Fibroblast of peridontal ligament (primary cell): Measurements from ENCODE around the gene GNAQ.

Experiments
- DNase-seq: peaks from one replicate; pipeline ENCODE4 v3.0.0-alpha.2; 2010; ENCODE audit errors: extremely low read depth

The GNAQ gene

GRCh38 chr9:78031893-78032729 lies 500 bp upstream of the GNAQ start:
- DNase-seq = peak; percentile 91

- DNase-seq = no peak
Observed at GRCh38 chr9:78030553-78031443, 813 bp downstream of the GNAQ start.

GRCh38 chr9:78030296-78030552 lies 1.4 kb downstream of the GNAQ start:
- no peak for DNase-seq

GRCh38 chr9:78029551-78030295 lies 1.9 kb downstream of the GNAQ start:
- DNase-seq = peak; percentile 58

GRCh38 chr9:78028926-78029325 lies 2.7 kb downstream of the GNAQ start:
- DNase-seq = no peak

GRCh38 chr9:78026947-78027346 lies 4.7 kb downstream of the GNAQ start:
- DNase-seq = peak; percentile 65

- peak; percentile 64 for DNase-seq
Observed at GRCh38 chr9:78026416-78026815, 5.2 kb downstream of the GNAQ start.

- DNase-seq = no peak
Observed at GRCh38 chr9:78025186-78025585, 6.4 kb downstream of the GNAQ start.

- DNase-seq = peak; percentile 88
Observed at GRCh38 chr9:78023003-78023741, 8.4 kb downstream of the GNAQ start.

- peak; percentile 68 for DNase-seq
Observed at GRCh38 chr9:78021697-78022096, 9.9 kb downstream of the GNAQ start.

- no peak for DNase-seq
Observed at GRCh38 chr9:78017190-78017693, 14.4 kb downstream of the GNAQ start.

- DNase-seq = no peak
Observed at GRCh38 chr9:78015241-78015640, 16.4 kb downstream of the GNAQ start.

GRCh38 chr9:78014776-78015175 lies 16.8 kb downstream of the GNAQ start:
- peak; percentile 38 for DNase-seq

GRCh38 chr9:78013934-78014333 lies 17.7 kb downstream of the GNAQ start:
- no peak for DNase-seq

- no peak for DNase-seq
Observed at GRCh38 chr9:78011049-78011448, 20.6 kb downstream of the GNAQ start.

- DNase-seq = no peak
Observed at GRCh38 chr9:78010445-78010844, 21.2 kb downstream of the GNAQ start.

- DNase-seq = no peak
Observed at GRCh38 chr9:78009186-78009585, 22.4 kb downstream of the GNAQ start.

- peak; percentile 56 for DNase-seq
Observed at GRCh38 chr9:78006734-78007133, 24.9 kb downstream of the GNAQ start.

- no peak for DNase-seq
Observed at GRCh38 chr9:78005231-78006002, 26.2 kb downstream of the GNAQ start.

GRCh38 chr9:78004478-78005229 lies 27.0 kb downstream of the GNAQ start:
- peak; percentile 40 for DNase-seq
